Ishikawa (cell line): ENCODE results near the gene SERPINB3.

Experiments used
- EP300 ChIP-seq: IDR thresholded peaks from 2 replicates; pipeline ENCODE4 v1.6.1; 2012; ENCODE audit warnings: borderline replicate concordance
- FOXM1 ChIP-seq: IDR thresholded peaks from 2 replicates; pipeline ENCODE4 v1.6.1; 2012; ENCODE audit warnings: low read depth, borderline replicate concordance
- RAD21 ChIP-seq: IDR thresholded peaks from 2 replicates; pipeline ENCODE4 v1.6.1; 2012; ENCODE audit warnings: low read depth
- REST ChIP-seq: IDR thresholded peaks from 2 replicates; pipeline ENCODE4 v1.6.1; 2012; ENCODE audit warnings: low read depth, mild to moderate bottlenecking
- TAF1 ChIP-seq: IDR thresholded peaks from 2 replicates; pipeline ENCODE4 v1.6.1; 2012; ENCODE audit warnings: low read depth, mild to moderate bottlenecking
- TEAD4 ChIP-seq: IDR thresholded peaks from 2 replicates; pipeline ENCODE4 v1.6.1; 2012
- TF ChIP-seq, protein P1 (sequence below): IDR thresholded peaks from 2 replicates; pipeline ENCODE4 v1.6.1; 2012

GRCh38 chr18:63681449-63682340, 20.0 kb upstream of the SERPINB3 start:
- TF ChIP-seq TAF1 (no peak), EP300 (no peak), RAD21 (no peak), REST (no peak), TEAD4 (no peak), FOXM1 (no peak)
- TF ChIP-seq, protein P1, sequence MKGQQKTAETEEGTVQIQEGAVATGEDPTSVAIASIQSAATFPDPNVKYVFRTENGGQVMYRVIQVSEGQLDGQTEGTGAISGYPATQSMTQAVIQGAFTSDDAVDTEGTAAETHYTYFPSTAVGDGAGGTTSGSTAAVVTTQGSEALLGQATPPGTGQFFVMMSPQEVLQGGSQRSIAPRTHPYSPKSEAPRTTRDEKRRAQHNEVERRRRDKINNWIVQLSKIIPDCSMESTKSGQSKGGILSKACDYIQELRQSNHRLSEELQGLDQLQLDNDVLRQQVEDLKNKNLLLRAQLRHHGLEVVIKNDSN, result no peak
